ENCODE data around the gene PKP1. TPM values are rescaled to one million over a fixed set of nuclear protein-coding genes. Genes with fewer than 3 reads are reported as not detected.
A peak's percentile ranks its signal among the peaks of the same experiment; 100 is the strongest.

PKP1 gene
- total and polyA plus RNA-seq, 2 experiments from 2014 or later = 0.19 to 0.83 TPM

DNA sequence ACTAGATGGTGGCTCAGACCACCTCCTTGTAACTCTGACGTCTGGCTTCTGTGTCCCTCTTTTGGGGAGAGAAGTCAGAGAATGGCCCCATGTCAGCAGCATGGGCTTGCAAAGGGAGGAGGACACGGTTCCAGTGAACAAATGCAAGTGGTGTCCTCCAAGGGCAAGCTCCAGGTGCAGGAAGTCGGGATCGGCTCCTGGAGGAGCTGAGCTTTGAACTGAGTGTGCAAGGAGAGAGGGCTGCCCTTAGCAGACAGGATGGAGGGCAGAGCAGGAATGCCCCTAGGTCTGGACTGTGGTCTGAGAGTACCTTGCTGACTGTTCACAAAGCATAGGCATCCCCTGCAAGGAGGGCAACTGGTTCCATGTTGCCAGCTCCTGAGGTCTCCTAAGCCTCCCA is 17.3 kb downstream of the PKP1 start (continued):
- TF ChIP-seq, protein P1, sequence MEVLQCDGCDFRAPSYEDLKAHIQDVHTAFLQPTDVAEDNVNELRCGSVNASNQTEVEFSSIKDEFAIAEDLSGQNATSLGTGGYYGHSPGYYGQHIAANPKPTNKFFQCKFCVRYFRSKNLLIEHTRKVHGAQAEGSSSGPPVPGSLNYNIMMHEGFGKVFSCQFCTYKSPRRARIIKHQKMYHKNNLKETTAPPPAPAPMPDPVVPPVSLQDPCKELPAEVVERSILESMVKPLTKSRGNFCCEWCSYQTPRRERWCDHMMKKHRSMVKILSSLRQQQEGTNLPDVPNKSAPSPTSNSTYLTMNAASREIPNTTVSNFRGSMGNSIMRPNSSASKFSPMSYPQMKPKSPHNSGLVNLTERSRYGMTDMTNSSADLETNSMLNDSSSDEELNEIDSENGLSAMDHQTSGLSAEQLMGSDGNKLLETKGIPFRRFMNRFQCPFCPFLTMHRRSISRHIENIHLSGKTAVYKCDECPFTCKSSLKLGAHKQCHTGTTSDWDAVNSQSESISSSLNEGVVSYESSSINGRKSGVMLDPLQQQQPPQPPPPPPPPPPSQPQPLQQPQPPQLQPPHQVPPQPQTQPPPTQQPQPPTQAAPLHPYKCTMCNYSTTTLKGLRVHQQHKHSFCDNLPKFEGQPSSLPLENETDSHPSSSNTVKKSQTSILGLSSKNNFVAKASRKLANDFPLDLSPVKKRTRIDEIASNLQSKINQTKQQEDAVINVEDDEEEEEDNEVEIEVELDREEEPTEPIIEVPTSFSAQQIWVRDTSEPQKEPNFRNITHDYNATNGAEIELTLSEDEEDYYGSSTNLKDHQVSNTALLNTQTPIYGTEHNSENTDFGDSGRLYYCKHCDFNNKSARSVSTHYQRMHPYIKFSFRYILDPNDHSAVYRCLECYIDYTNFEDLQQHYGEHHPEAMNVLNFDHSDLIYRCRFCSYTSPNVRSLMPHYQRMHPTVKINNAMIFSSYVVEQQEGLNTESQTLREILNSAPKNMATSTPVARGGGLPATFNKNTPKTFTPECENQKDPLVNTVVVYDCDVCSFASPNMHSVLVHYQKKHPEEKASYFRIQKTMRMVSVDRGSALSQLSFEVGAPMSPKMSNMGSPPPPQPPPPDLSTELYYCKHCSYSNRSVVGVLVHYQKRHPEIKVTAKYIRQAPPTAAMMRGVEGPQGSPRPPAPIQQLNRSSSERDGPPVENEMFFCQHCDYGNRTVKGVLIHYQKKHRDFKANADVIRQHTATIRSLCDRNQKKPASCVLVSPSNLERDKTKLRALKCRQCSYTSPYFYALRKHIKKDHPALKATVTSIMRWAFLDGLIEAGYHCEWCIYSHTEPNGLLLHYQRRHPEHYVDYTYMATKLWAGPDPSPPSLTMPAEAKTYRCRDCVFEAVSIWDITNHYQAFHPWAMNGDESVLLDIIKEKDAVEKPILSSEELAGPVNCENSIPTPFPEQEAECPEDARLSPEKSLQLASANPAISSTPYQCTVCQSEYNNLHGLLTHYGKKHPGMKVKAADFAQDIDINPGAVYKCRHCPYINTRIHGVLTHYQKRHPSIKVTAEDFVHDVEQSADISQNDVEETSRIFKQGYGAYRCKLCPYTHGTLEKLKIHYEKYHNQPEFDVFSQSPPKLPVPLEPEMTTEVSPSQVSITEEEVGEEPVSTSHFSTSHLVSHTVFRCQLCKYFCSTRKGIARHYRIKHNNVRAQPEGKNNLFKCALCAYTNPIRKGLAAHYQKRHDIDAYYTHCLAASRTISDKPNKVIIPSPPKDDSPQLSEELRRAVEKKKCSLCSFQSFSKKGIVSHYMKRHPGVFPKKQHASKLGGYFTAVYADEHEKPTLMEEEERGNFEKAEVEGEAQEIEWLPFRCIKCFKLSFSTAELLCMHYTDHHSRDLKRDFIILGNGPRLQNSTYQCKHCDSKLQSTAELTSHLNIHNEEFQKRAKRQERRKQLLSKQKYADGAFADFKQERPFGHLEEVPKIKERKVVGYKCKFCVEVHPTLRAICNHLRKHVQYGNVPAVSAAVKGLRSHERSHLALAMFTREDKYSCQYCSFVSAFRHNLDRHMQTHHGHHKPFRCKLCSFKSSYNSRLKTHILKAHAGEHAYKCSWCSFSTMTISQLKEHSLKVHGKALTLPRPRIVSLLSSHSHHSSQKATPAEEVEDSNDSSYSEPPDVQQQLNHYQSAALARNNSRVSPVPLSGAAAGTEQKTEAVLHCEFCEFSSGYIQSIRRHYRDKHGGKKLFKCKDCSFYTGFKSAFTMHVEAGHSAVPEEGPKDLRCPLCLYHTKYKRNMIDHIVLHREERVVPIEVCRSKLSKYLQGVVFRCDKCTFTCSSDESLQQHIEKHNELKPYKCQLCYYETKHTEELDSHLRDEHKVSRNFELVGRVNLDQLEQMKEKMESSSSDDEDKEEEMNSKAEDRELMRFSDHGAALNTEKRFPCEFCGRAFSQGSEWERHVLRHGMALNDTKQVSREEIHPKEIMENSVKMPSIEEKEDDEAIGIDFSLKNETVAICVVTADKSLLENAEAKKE (CRISPR knock-in tag; IDR thresholded peaks at IDR 0.05) = no peak
- TF ChIP-seq JUNB (IDR thresholded peaks at IDR 0.05; ENCODE audit: unreplicated experiment) = no peak
- TF ChIP-seq NANOG (IDR thresholded peaks at IDR 0.05; ENCODE audit: borderline replicate concordance) = no peak
- TF ChIP-seq STAT1 (IDR thresholded peaks at IDR 0.05; ENCODE audit: unreplicated experiment) = no peak
- no peak for TF ChIP-seq EZH2phosphoT487 (IDR thresholded peaks at IDR 0.05; ENCODE audit: unreplicated experiment)
- TF ChIP-seq EZH2 (IDR thresholded peaks at IDR 0.05; ENCODE audit: low read depth, unreplicated experiment) = no peak
- no peak for TF ChIP-seq ZNF114 (CRISPR knock-in tag; IDR thresholded peaks at IDR 0.05)

DNA sequence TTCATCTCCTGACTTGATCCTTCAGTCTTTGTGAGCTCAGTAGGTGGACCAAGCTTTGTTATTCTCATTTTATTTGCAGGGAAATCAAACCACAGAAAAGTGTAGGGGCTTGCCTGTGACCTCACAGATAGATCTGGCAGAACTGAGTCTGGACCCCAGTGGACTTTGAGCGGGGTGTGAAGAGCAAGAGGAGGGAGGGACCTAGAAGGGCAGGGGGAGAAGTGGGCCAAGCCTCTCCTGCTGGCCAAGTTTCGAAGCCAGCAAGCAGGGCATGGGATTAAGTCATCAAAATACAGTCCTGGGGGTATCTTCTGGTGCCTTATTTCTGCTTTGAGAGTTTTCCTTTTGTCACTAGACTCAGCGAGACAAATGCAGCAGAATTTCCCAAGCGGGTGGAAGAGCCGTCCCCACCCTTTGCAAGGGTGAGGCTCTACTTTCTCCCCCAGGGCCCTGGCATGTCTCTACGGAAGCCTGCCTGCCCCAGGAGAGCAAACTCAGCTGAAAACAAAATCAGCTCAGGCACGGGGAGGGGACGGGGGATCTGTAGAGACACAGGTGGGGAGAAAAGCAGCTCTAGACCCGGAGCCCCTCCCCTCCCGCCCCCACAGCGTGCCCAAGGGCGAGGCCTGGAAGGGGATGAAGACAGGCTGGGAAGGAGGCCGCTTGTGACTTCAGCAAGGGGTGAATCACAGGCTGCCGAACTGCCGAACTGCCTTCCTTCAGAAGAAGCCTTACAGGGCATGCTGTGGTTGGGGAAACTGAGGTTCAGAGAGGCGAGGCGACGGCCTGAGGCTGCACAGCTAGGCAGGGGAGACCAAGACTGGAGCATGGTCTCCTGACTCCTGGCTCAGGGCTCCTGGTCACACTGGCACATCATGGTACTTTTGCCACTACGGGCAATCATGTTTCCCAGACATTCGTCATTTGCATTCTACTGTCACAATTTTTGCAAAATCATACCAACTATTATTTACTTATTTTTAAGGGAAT is 19.2 kb downstream of the PKP1 start:
- no peak overlapping the region for H3K4me3 ChIP-seq
- H3K27ac ChIP-seq (ENCODE audit: low read depth) = no peak overlapping the region
- H2AFZ ChIP-seq = 0 out of 2 replicates have a peak overlapping the region, but pooled peaks have one; percentile 32
- ATAC-seq (peak; percentile 33), DNase-seq (ENCODE audit: low spot score) (no peak)
- peaks cover 12% of the 10 kb centered on the region for H3K27me3 Mint-ChIP-seq (ENCODE audit: insufficient read depth, low read depth, poor library complexity)
- no peaks in the 10 kb centered on the region for H3K27me3 ChIP-seq (ENCODE audit: insufficient read depth)
- H3K9me2 ChIP-seq (ENCODE audit: insufficient read depth) = no peaks in the 10 kb centered on the region
- H4K20me1 ChIP-seq (replicated peaks; ENCODE audit: insufficient read depth) = no peaks in the 10 kb centered on the region
- H3K36me3 ChIP-seq (ENCODE audit: insufficient read depth) = no peaks in the 10 kb centered on the region
- no peaks in the 10 kb centered on the region for H3K79me2 ChIP-seq (replicated peaks; ENCODE audit: insufficient read depth)
- H3K4me3 Mint-ChIP-seq = no peak overlapping the region
- peaks cover 5% of the 10 kb centered on the region; the same call in 2 of the 3 replicates for H3K4me1 Mint-ChIP-seq
- H3K27ac Mint-ChIP-seq = no peak overlapping the region
- H3K4me2 ChIP-seq = no peak overlapping the region
- H3K9me3 Mint-ChIP-seq = no peaks in the 10 kb centered on the region
- H3F3A ChIP-seq (replicated peaks; ENCODE audit: low read depth) = no peaks in the 10 kb centered on the region
- no peaks in the 10 kb centered on the region for H3K4me1 ChIP-seq (ENCODE audit: insufficient read depth)
- H3K36me3 Mint-ChIP-seq (ENCODE audit: low read depth) = no peaks in the 10 kb centered on the region
- TF ChIP-seq, protein P1 (CRISPR knock-in tag; IDR thresholded peaks at IDR 0.05) = no peak
- TF ChIP-seq ZNF114 (CRISPR knock-in tag; IDR thresholded peaks at IDR 0.05) (no peak), JUNB (IDR thresholded peaks at IDR 0.05; ENCODE audit: unreplicated experiment) (no peak)
